HUES6 (cell line): ENCODE results near the gene KCNQ4.

Experiments used
- H3K27ac ChIP-seq: 2 replicates; pipeline ENCODE4 v1.7.0; 2013; ENCODE audit warnings: low read depth, mild to moderate bottlenecking, low read length, inconsistent platforms
- H3K27me3 ChIP-seq: 2 replicates; pipeline ENCODE4 v1.6.1; 2013; ENCODE audit warnings: low read length; ENCODE audit not compliant: control insufficient read depth, insufficient read depth
- H3K36me3 ChIP-seq: 2 replicates; pipeline ENCODE4 v1.6.1; 2013; ENCODE audit warnings: low read length; ENCODE audit not compliant: control insufficient read depth, insufficient read depth
- H3K4me1 ChIP-seq: 2 replicates; pipeline ENCODE4 v1.6.1; 2013; ENCODE audit warnings: low read length; ENCODE audit not compliant: control insufficient read depth, insufficient read depth
- H3K4me3 ChIP-seq: 2 replicates; pipeline ENCODE4 v1.5.1; 2013; ENCODE audit warnings: low read depth, low read length
- H3K9ac ChIP-seq: one replicate; pipeline ENCODE4 v1.6.1; 2013; ENCODE audit warnings: mild to moderate bottlenecking, low read length
- H3K9me3 ChIP-seq: 2 replicates; pipeline ENCODE4 v1.6.1; 2013; ENCODE audit warnings: low read depth, low read length; ENCODE audit not compliant: control insufficient read depth, insufficient read depth

The KCNQ4 gene

DNA sequence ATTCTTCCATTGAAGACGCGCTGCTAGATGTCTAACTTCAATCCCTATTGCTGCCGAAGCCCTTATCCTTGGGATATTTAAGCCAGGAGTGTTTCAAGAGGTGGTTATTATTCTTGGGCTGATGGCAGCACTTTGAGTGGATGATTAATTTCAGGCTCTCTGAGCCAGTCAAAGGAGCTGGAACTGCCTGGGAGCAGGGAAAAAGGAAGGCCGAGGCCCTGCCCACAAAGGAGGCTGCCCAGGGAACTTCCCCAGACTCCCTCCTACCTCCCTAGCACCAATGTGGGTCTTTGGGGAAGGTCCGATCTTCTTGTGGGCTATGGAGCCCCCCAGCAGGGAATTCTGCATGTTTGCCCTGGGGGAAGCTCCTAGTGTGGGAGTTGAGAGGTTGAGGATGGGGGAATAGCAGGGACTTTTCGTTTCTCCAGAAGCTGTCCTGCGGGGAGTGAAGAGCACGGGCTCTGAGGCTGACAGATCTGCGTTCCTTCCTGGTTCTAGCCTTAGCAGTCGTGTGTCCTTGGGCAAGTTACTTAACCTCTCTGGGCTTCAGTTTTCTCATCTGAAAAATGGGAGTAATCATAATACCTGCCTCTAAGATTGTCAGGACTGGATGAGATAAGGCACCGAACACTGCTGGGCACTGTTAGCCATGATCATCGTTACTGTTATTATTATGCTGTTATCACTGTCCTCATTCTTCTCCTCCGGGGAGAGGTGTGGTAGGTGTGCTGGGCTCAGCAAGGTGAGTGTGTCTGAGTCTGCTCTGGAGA is 6.3 kb downstream of the KCNQ4 start:
- no peaks in the 10 kb centered on the region for H3K36me3 ChIP-seq
- H3K9ac ChIP-seq, result no peak overlapping the region
- H3K4me1 ChIP-seq, result peaks cover 7% of the 10 kb centered on the region; the same call in 1 of the 2 replicates
- H3K27ac ChIP-seq, result no peak overlapping the region
- H3K9me3 ChIP-seq, result no peaks in the 10 kb centered on the region
- H3K4me3 ChIP-seq, result no peak overlapping the region
- peaks cover 18% of the 10 kb centered on the region for H3K27me3 ChIP-seq

DNA sequence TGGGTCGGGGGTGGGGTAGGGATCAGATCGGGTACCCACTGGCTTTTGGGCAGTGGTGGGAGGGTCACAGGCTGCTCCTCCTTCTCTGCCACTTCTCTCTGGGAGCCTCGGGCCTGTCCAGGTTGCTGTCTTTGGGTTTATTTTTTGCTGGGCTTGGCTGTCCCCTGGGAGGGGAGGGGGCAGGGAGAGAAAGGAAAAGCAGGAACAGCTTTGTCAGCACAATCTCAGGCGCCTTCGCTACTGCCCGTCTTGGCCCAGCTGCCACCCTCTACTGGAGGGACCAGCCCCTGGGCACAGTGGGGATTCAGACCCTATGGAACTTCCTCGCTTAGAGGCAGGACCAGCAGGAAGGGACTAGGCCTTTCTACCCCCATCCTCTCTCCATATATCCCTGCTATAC is 8.4 kb downstream of the KCNQ4 start:
- Histone ChIP-seq H3K4me3 (no peak overlapping the region), H3K36me3 (no peaks in the 10 kb centered on the region), H3K9me3 (no peaks in the 10 kb centered on the region), H3K27ac (no peak overlapping the region), H3K27me3 (peaks cover 3% of the 10 kb centered on the region; the same call in 1 of the 2 replicates), H3K4me1 (peaks cover 7% of the 10 kb centered on the region; the same call in 1 of the 2 replicates), H3K9ac (no peak overlapping the region)

DNA sequence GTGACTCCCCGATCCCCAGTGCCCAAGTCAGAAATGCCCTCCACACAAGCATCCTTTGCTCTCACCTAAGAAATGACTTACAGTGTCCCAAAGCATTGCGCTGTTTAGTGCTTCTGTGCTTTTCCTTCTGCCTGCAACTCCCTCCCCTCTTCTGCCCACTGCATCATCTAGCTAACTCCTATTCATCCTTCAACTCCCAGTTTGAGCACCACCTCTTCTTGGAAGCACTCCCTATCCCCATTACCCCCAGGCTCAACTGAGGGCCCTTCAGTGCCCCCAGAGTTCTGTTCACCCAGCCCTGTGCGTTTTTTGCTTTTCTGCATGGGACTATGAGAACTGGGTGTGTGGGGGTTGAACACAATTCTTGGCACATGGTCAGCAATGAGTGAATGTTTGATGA is 10.0 kb downstream of the KCNQ4 start:
- Histone ChIP-seq H3K36me3 (no peaks in the 10 kb centered on the region), H3K9me3 (no peaks in the 10 kb centered on the region), H3K9ac (no peak overlapping the region), H3K4me1 (0 out of 2 replicates have a peak, but pooled peaks cover 3% of the 10 kb centered on the region), H3K27me3 (no peaks in the 10 kb centered on the region; the same call in 1 of the 2 replicates), H3K27ac (no peak overlapping the region), H3K4me3 (no peak overlapping the region)

DNA sequence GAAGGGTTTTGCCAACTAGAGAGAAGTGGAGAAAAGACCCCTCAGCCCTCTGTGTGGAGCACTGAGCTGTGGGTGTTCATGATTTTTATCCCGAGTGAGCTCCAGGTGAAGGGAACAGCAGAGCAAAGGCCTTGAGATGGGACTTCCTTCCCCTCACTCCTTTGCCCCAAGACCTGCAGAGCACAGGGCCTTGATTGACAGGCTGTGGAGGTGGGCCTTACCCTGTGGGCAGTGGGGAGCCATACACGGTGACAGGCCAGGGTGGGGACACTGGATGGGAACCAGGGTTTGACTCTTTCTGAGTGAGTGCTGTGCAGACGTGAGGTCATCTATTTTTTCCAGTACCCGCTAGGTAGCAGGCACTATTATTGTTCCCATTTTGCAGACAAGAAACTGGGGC is 10.5 kb downstream of the KCNQ4 start:
- Histone ChIP-seq H3K9me3 (no peaks in the 10 kb centered on the region), H3K4me3 (no peak overlapping the region), H3K9ac (no peak overlapping the region), H3K36me3 (no peaks in the 10 kb centered on the region), H3K27me3 (no peaks in the 10 kb centered on the region), H3K4me1 (0 out of 2 replicates have a peak, but pooled peaks cover 3% of the 10 kb centered on the region), H3K27ac (no peak overlapping the region)

DNA sequence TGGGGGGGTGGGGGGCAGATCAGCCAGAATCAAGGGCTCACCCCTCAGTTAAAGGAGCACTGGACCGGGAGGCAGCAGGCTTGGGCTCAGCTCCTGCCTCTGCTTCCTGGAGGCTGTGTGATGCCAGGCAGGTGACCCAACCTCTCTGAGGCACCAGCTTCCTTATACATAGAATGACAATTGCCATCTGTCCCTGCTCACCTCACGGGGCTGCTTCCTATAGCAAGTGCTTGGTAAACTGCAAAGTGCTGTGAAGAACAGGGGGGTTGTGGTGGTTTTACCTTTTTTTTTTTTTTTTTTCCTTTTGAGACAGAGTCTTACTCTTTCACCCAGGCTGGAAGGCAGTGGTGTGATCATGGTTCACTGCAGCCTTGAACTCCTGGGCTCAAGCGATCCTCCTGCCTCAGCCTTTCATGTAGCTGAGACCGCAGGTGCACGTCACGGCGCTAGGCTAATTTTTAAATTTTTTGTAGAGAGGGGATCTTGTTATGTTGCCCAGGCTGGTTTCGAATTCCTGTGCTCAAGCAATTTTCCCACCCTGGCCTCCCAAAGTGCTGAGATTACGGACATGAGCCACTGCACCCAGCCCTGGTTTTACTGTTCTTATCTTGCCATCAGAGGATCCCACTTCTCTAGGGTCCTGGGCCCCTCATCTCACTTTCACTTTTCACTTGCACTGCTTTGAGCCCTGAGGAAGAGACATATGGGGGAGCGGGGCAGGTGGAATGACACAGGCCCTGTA is 11.6 kb downstream of the KCNQ4 start:
- Histone ChIP-seq H3K9me3 (no peaks in the 10 kb centered on the region), H3K27ac (no peak overlapping the region), H3K4me1 (0 out of 2 replicates have a peak, but pooled peaks cover 3% of the 10 kb centered on the region), H3K27me3 (no peaks in the 10 kb centered on the region), H3K4me3 (no peak overlapping the region), H3K9ac (no peak overlapping the region), H3K36me3 (no peaks in the 10 kb centered on the region)

DNA sequence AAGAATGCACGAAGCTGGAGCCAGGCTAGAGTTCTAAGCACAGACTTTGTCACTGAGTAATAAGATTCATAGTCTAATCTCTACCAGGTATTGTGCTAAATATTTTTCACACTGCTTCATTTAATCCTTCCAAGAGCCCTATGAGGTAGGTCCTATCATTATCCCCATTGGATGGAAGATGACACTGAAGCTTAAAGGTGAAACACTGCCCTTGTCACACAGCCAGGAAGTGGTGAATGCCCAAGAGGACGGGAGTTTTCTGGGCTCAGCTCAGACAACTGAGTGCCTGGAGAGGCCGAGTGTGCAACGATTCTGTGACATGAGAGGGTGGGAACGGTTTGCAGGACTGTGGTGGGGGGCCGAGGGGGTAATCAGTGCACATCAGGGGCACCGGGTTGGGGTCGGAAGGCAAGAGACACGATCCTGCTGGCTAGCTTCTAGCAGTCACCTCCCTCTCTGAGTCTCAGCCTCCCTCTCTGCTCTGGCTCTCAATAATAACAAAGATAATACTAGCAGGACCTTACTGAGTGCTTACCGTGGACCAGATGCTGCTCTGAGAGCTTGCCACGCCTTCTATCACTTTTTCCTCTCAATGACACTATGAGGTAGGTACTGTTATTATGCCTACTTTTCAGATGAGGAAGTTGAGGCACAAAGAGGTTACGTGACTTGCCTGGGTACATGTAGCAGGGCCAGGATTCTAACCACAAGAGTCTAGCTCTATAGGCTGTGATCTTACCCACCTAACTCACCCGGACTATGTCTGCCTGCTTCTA is 12.4 kb downstream of the KCNQ4 start:
- peaks cover 4% of the 10 kb centered on the region for H3K27me3 ChIP-seq
- H3K36me3 ChIP-seq, result no peaks in the 10 kb centered on the region
- no peak overlapping the region for H3K4me3 ChIP-seq
- H3K4me1 ChIP-seq, result peaks cover 3% of the 10 kb centered on the region; the same call in 1 of the 2 replicates
- no peak overlapping the region for H3K27ac ChIP-seq
- H3K9me3 ChIP-seq, result no peaks in the 10 kb centered on the region
- no peak overlapping the region for H3K9ac ChIP-seq

GRCh38 chr1:40796939-40797667 is 13.5 kb downstream of the KCNQ4 start:
- Histone ChIP-seq H3K36me3 (no peaks in the 10 kb centered on the region), H3K27ac (no peak overlapping the region), H3K4me3 (no peak overlapping the region), H3K27me3 (peaks cover 10% of the 10 kb centered on the region), H3K9ac (no peak overlapping the region), H3K9me3 (no peaks in the 10 kb centered on the region), H3K4me1 (peaks cover 7% of the 10 kb centered on the region)

GRCh38 chr1:40797668-40798010 is 14.1 kb downstream of the KCNQ4 start:
- Histone ChIP-seq H3K27ac (no peak overlapping the region), H3K4me1 (peaks cover 9% of the 10 kb centered on the region)

GRCh38 chr1:40798366-40799281 is 15.0 kb downstream of the KCNQ4 start:
- Histone ChIP-seq H3K4me3 (no peak overlapping the region), H3K27ac (no peak overlapping the region), H3K9me3 (no peaks in the 10 kb centered on the region), H3K9ac (no peak overlapping the region), H3K36me3 (no peaks in the 10 kb centered on the region), H3K27me3 (peaks cover 10% of the 10 kb centered on the region), H3K4me1 (peaks cover 19% of the 10 kb centered on the region)

More at GRCh38 chr1:40797668-40798010, 14.1 kb downstream of the KCNQ4 start:
- no peaks in the 10 kb centered on the region for H3K36me3 ChIP-seq
- no peaks in the 10 kb centered on the region for H3K9me3 ChIP-seq
- no peak overlapping the region for H3K4me3 ChIP-seq
- no peak overlapping the region for H3K9ac ChIP-seq
- peaks cover 10% of the 10 kb centered on the region for H3K27me3 ChIP-seq
